Ishikawa (cell line): Measurements from ENCODE around the gene SLC9A1.

Source experiments
- FOXM1 ChIP-seq: IDR thresholded peaks from 2 replicates; pipeline ENCODE4 v1.6.1; 2012; ENCODE audit warnings: low read depth, borderline replicate concordance
- MAX ChIP-seq: IDR thresholded peaks from 2 replicates; pipeline ENCODE4 v1.6.1; 2012
- RAD21 ChIP-seq: IDR thresholded peaks from 2 replicates; pipeline ENCODE4 v1.6.1; 2012; ENCODE audit warnings: low read depth
- USF1 ChIP-seq: IDR thresholded peaks from 2 replicates; pipeline ENCODE4 v1.6.1; 2012
- YY1 ChIP-seq: IDR thresholded peaks from 2 replicates; pipeline ENCODE4 v1.6.1; 2012; ENCODE audit warnings: low read depth

- TF ChIP-seq YY1 (no peak), USF1 (no peak), MAX (no peak), RAD21 (no peak), FOXM1 (no peak)
These were observed 30.5 kb downstream of the SLC9A1 start for GRCh38 chr1:27124405-27124804.
